Measurements from ENCODE around the gene CDC6.

CDC6 gene

DNA sequence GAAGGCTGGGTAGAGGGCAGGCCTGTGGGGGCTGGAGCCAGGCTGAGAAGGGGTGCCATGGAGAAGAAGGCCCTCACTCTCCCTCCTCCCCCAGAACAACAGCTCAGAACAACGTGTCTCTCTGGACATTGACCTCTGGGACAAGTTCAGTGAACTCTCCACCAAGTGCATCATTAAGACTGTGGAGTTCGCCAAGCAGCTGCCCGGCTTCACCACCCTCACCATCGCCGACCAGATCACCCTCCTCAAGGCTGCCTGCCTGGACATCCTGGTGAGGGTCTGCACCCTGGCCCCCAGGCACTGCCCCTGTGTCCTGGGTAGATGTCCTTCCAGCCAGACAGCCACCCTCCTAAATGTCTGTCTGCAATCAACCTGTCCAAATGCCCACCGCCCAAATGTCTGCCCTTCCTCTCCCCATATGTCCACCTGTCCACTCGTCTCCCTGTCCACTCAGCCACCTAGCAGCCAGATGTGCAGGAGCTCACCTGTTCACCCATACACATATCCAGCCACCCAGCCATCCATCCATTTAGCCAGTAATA lies 64.6 kb downstream of the CDC6 start:
- no peak overlapping the region for H3K4me3 ChIP-seq (replicated peaks in 1 of 2; ENCODE audit: low read depth in 2 of 2, low read length in 2 of 2)
- DNase-seq (ENCODE audit: low read depth in 2 of 2): no peak
- TF ChIP-seq, protein P1, sequence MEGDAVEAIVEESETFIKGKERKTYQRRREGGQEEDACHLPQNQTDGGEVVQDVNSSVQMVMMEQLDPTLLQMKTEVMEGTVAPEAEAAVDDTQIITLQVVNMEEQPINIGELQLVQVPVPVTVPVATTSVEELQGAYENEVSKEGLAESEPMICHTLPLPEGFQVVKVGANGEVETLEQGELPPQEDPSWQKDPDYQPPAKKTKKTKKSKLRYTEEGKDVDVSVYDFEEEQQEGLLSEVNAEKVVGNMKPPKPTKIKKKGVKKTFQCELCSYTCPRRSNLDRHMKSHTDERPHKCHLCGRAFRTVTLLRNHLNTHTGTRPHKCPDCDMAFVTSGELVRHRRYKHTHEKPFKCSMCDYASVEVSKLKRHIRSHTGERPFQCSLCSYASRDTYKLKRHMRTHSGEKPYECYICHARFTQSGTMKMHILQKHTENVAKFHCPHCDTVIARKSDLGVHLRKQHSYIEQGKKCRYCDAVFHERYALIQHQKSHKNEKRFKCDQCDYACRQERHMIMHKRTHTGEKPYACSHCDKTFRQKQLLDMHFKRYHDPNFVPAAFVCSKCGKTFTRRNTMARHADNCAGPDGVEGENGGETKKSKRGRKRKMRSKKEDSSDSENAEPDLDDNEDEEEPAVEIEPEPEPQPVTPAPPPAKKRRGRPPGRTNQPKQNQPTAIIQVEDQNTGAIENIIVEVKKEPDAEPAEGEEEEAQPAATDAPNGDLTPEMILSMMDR (IDR thresholded peaks at IDR 0.05; ENCODE audit: low read depth, low read length): no peak

DNA sequence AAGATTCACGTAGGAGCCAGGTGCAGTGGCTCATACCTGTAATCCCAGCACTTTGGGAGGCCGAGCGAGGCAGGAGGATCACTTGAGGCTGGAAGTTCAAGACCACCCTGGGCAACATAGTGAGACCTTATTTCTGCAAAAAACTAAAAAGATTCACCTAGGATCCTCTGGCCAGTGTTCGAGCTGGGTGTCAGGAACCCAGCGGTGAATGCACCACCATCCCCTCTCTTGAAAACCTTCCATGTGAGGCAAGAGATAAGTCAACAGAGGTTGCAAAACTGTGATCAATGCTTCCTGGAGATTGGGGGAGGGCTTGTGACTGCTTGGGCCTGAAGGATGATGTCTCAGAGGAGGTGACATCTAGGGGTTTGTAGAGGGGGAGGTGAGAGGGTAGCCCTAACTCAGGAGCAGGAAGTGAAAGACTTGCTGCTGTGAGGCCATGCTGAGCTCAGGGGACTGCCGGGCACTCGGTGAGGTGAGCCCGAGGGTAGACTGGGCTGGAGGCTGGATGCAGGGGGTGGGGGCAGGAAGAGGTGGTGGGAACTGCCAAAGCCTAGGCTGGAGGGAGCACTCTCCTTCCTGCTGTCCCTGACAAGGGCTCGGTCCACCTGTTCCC lies 65.2 kb downstream of the CDC6 start:
- TF ChIP-seq, protein P1 (IDR thresholded peaks at IDR 0.05; ENCODE audit: low read depth, low read length): no peak
- H3K4me3 ChIP-seq (replicated peaks in 1 of 2; ENCODE audit: low read depth in 2 of 2, low read length in 2 of 2): no peak overlapping the region
- no peak for DNase-seq (ENCODE audit: low read depth in 2 of 2)

Measured in cardiac fibroblast (primary cell).